Occipital lobe (tissue), 2 donors: ENCODE results near the gene HDAC4. TPM values are rescaled to one million over a fixed set of nuclear protein-coding genes. Genes with fewer than 3 reads are reported as not detected.

Experiments used
- DNase-seq: peaks from one replicate; lab custom pipeline; 2025; lab: John Stamatoyannopoulos, UW
- total RNA-seq: library from RNA; depleted of rRNA; stranded (reverse); fragments of >200 nt; gene quantifications from one replicate; pipeline ENCODE4 v1.2.3, GENCODE V29; 2014

The HDAC4 gene
- total RNA-seq, 1 donor from 2014 or later: 30.9 TPM

- DNase-seq: no peak
Measured at GRCh38 chr2:239285071-239285931, 115.5 kb downstream of the HDAC4 start.

DNA sequence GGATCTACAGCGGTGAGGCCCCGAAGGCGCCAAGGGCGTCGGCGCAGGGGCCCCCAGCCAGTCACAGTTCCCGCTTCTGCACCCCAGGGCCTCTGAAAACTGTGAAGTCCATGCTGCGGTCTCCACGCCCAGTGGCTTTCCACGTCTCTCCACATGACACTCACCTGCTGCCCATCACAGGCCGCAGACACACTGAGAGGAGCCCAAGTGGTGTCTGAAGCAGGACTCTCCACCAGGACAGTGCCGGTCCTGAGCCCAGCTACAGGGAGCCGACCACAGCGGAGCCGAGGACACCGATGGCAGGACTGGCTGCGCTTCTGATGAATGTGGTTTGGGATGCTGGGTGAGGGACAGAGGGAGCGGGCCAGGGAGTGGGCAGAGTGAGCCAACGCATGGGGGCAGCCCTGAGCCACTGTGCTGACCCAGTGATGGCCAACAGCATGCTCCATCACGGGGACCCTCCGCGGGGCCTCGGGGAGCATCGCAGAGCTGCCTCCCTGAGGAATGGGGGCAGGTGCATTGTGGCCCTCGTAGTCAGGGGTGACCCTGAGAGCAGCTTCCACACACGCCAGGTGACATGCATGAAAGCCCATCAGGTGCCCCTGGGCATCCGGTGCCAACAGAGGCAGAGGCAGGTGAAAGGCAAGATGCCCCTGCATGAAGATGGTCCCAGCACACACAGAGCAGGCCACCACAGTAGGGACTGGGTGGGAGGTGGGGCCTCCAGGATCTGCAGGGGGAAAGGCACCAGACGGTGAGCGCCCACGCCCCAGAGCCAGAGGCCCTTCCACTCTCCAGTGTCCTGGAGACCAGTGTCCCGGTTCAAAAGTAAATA is 116.6 kb downstream of the HDAC4 start:
- no peak for DNase-seq

GRCh38 chr2:239283288-239283945 is 117.4 kb downstream of the HDAC4 start:
- no peak for DNase-seq

- DNase-seq: no peak
Measured at GRCh38 chr2:239282448-239283287, 118.2 kb downstream of the HDAC4 start.

- DNase-seq: peak; percentile 44
Measured at GRCh38 chr2:239280296-239281017, 120.4 kb downstream of the HDAC4 start.

GRCh38 chr2:239279508-239280295 is 121.1 kb downstream of the HDAC4 start:
- DNase-seq: no peak

- DNase-seq: no peak
Measured at GRCh38 chr2:239278941-239279365, 121.9 kb downstream of the HDAC4 start.

DNA sequence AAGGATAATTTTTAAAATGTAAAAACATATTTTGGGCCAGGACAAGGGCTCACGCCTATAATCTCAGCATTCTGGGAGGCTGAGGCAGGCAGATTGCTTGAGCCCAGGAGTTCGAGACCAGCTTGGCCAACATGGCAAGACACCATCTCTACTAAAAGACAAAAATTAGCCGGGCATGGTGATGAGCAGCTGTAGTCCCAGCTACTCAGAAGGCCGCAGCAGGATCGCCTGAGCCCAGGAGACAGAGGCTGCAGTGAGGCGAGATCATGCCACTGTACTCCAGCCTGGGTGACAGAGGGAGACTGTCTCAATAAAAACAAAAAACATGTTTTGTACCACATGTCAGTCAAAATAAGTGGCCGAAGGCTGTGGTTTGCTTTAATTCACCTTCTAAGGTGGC is 122.5 kb downstream of the HDAC4 start:
- no peak for DNase-seq

DNA sequence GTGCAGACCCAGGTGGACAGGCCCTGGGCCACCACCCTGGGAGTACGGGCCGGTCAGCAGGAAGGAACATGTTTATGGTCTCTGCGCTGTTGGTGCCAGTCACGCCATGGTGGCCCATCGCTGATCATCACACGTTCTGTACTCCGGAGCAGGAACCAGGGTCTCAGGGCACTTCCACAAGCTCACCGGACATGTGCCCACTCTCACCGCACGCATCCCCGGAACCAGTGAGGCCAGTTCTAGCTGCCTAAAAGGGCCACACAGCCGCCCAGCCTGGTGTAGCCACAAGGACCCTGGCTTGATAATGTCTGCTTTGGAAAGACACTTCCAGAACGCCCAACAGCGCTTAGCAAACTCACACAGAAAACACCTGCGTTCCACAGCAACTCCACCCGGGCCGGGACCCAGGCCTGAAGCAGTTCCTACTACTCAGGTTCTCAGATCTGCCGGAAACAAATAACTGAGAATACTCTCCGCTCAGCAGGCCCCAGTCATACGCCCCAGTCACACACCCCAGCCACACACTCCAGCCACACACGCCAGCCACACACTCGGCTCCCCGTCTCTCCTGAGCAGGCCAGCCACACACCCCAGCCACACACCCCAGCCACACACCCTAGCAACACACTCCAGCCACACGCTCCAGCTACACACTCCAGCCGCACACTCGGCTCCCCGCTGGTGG is 123.3 kb downstream of the HDAC4 start:
- no peak for DNase-seq

DNA sequence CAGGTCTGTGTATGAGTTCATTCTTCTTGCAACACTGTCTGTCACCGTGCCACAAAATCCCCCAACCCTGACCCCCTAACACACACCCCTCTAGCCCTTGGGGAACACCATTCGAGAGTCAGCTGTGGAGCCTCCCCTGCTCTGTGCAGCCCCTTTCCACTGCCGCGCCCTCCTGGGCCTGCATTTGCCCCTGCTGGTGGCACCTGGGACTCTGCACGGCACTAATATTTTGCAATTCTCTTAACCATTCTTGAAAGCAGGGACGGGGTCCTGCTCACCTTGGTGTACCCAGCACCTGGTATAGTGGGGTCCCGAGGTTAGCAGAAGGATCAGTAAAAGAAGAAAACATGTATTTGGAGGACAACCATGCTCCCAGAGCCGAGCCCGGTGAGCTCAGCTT is 124.0 kb downstream of the HDAC4 start:
- DNase-seq: no peak

GRCh38 chr2:239275847-239276831 is 124.7 kb downstream of the HDAC4 start:
- no peak for DNase-seq

DNA sequence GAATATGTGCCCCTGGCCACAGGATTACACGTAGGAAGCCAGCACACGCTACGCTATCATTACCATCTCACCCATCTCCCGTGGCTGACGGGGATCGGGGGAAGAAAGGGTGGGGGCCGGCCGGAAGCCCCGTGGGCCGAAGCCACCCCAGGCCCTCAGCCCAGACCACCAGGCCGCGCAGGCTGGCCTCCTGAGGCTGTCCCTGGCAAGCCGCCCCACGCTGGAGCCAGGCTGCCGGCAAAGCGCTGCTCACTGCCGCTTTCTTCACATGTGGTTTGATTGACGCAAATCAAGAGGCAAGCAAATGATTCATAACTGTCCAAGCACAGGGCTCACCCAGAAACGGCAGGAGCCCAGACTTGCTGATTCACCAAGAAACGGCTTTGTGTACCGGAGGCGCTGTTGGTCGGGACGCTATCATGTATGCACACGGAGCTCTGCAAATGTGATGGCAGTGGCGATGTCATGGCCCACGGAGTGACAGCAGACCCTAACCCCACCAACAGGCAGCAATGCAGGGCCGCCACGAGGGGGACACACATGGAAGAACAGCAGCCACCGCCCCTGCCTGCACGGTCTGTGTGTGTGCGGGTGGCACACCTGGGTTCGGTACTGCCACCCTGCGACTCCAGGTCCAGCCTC is 125.7 kb downstream of the HDAC4 start:
- peak; percentile 55 for DNase-seq

- DNase-seq: no peak
Measured at GRCh38 chr2:239274391-239275043, 126.3 kb downstream of the HDAC4 start.

- no peak for DNase-seq
Measured at GRCh38 chr2:239273280-239274234, 127.3 kb downstream of the HDAC4 start.

DNA sequence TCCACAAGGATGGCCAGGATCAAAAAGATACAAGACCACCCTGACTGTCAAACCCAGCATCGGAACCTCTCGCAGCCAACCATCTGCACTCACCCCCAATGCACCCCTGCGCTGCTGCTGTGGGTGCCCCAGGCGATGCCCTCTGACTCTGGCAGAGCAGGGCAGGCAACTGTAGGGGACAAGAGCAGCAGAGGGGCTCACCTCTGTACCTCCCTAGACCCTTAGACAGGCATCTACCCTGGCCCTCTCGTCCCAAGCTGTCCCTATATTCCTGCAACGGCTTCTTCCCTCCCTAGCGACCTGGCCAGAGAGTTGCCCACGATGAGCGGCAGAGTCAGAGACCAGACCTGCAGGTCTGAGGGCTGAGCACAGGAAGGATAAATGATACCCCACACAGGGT is 128.2 kb downstream of the HDAC4 start:
- DNase-seq: no peak
